ENCODE results near the gene CRTC1.
"Not testable (repeated sequence)": the region's sequence is repeated elsewhere in the genome, so short reads cannot be mapped to it uniquely, and the experiment has no call there.

Gene CRTC1

GRCh38 chr19:18670312-18670711 is 13.2 kb upstream of the CRTC1 start:
- no peak for DNase-seq

- no peak for DNase-seq
Observed at GRCh38 chr19:18671303-18672043, 12.0 kb upstream of the CRTC1 start.

- DNase-seq: no peak
Observed at GRCh38 chr19:18672044-18672451, 11.4 kb upstream of the CRTC1 start.

GRCh38 chr19:18672606-18673337 is 10.7 kb upstream of the CRTC1 start:
- DNase-seq: no peak

- DNase-seq: no peak
Observed at GRCh38 chr19:18674616-18675015, 8.9 kb upstream of the CRTC1 start.

- DNase-seq: no peak
Observed at GRCh38 chr19:18675779-18676178, 7.7 kb upstream of the CRTC1 start.

- DNase-seq: no peak
Observed at GRCh38 chr19:18676692-18677091, 6.8 kb upstream of the CRTC1 start.

GRCh38 chr19:18677156-18677555 is 6.3 kb upstream of the CRTC1 start:
- DNase-seq: no peak

- not testable (repeated sequence) for DNase-seq
Observed at GRCh38 chr19:18680148-18680547, 3.3 kb upstream of the CRTC1 start.

- DNase-seq: no peak
Observed at GRCh38 chr19:18682807-18683108, 722 bp upstream of the CRTC1 start.

GRCh38 chr19:18683958-18684641 is 620 bp downstream of the CRTC1 start:
- DNase-seq: no peak

GRCh38 chr19:18684642-18684993 is 1.1 kb downstream of the CRTC1 start:
- DNase-seq: no peak

- no peak for DNase-seq
Observed at GRCh38 chr19:18685597-18686190, 2.2 kb downstream of the CRTC1 start.

GRCh38 chr19:18687740-18688465 is 4.4 kb downstream of the CRTC1 start:
- DNase-seq: no peak

- DNase-seq: no peak
Observed at GRCh38 chr19:18696023-18696422, 12.5 kb downstream of the CRTC1 start.

GRCh38 chr19:18697680-18698079 is 14.2 kb downstream of the CRTC1 start:
- no peak for DNase-seq

- DNase-seq: no peak
Observed at GRCh38 chr19:18698321-18699167, 15.1 kb downstream of the CRTC1 start.

- no peak for DNase-seq
Observed at GRCh38 chr19:18699403-18700054, 16.0 kb downstream of the CRTC1 start.

GRCh38 chr19:18700501-18701249 is 17.2 kb downstream of the CRTC1 start:
- no peak for DNase-seq

GRCh38 chr19:18701250-18701608 is 17.7 kb downstream of the CRTC1 start:
- no peak for DNase-seq

- no peak for DNase-seq
Observed at GRCh38 chr19:18704054-18704453, 20.6 kb downstream of the CRTC1 start.

Data from right forelimb (tissue), 1 donor.